HG02840 (cell line): ENCODE results near the gene CCDC92.

Experiments used
- ATAC-seq: cut with Tn5 transposase; IDR thresholded peaks from one replicate; pipeline ENCODE4 v1.9.1; 2021; ENCODE audit warnings: mild to moderate bottlenecking, moderate library complexity, moderate number of reproducible peaks; ENCODE audit not compliant: unreplicated experiment, low FRiP score

CCDC92 gene

DNA sequence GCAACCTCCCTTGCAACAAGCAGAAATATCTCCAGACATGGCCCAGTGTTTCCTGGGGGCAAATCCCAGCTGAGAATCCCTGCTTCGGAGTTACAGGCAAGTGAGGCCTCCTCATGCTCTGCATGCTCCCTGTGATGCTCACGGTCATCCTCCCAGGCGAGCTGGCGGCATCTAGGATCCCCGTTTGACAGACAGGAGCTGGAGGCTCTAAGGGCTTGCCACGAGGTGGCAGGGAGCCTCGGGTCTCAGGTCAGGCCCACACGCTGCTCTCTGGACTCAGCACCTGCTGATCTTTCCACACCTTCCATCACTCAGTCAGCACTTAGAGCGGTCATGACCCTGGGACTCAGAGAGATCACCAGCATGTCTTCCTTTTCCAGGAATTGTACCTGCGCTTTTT, 79.8 kb downstream of the CCDC92 start:
- no peak for ATAC-seq

DNA sequence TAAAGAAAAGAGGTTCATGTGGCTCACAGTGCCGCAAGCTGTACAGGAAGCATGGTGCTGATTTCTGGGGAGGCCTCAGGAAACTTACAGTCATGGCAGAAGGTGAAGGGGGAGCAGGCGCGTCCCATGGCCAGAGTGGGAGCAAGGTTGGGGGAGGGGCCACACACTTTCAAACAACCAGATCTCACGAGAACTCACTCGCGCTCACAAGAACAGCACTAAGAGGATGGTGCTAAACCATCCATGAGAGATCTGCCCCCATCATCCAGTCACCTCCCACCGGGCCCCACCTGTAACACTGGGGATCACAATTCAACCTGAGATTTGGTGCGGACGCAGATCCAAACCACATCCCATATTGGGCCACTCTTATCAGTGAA, 80.5 kb downstream of the CCDC92 start:
- ATAC-seq = no peak

DNA sequence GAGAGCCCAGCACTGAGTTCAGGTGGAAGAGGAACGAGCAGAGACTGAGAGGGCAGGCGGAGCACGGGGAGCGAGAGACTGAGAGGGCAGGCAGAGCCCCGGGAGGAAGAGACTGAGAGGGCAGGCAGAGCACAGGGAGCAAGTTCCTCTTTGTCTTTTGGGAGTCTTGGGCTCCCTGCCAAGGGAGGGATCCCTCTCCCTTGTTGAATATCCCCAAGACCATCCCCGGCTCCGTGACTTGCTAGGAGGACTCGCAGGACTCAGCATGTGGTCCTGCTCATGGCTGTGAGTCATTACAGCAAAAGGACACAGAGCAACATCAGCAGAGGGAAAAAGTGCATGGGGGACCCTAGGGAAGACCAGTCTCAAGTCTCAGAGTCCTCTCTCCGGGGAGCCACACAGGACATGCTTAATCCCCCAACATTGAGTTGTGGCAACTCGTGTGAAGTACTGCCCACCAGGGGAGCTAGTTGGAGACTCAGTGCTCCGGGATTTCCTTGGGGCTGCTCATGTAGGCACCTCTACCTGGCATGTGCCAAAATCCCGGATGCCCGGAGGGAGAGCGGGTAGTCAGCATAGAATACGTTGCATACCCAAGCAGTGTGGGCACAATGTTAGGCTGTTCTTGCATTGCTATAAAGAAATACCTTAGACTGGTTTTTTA, 81.0 kb downstream of the CCDC92 start:
- ATAC-seq = no peak

DNA sequence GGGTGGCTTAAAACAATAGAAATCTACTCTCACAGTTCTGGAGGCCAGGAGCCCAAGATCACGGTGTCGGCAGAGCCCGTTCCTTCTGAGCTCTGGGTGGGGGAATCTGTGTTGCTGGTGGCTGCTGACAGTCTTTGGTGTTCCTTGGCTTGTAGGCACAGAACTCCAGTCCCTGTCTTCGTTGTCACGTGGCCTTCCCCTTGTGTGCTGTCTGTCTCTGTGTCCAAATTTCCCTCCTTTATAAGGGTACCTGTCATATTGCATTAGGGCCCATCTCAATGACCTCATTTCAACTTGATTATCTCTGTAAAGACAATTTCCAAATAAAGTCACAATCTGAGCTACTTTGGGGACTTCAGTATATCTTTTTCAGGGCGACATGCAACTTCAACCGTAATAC, 81.6 kb downstream of the CCDC92 start:
- no peak for ATAC-seq

DNA sequence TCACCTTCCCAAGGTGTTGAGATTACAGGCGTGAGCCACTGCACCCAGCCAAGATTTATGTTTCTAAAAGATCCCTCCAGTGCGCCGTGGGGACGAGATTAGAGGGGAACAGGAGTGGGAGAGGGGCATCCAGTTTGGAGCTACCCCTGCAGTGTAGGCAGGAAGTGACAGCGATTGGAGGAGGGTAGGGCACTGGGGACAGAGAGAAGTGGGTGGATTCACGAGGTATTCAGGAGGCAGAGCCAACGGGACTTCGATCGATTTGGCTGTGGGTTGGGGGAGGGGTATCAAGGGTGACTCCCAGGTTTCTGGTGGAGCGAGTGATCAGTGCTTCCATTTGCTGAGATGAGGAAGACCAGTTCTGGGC, 82.1 kb downstream of the CCDC92 start:
- no peak for ATAC-seq

DNA sequence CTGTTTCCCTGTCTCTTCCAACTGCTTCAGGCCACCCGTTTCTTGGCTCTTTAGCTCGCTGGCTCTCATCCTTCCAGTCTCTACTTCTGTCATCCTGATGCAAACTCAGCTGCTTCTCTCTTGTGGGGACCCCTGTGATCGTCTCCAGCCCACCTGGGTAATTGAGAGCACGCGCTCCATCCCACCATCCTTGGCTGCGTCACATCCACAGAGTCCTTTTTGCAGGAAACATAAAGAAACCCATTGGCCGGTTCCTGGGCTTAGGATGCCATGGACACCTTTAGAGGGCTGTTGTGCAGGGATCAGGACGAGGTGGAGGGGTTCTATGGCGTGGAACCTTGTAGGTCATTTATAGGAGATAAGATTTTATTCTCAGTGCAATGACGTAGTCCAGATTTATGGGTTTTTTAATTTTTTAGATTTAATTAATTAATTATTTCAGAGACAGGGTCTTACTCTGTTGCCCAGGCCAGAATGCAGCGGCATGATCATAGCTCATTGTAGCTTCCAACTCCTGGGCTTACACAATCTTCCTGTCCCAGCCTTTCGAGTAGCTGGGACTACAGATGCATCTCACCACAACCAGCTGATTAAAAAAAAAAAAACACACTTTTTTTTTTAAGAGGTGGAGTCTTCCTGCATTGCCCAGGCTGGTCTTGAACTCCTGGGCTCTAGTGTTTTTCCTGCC, 82.6 kb downstream of the CCDC92 start:
- ATAC-seq = no peak

DNA sequence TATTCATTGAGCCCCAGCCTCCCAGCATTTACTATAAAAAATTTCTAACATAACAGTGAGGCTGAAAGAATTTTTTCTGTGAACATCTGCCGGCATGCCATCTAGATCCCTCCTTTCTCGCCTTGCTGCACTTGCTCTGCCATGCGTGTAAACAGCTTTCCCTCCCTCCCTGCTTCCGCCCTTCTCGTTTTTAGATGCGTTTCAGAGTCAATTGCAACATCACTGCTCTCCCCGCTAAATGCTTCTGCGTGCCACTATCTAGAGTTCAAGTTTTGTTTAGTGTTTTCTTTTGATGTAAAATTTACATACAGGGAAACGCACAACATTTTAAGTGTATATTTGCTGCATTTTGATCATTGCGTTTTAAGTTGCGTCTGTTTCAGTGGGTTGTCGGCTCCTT, 83.6 kb downstream of the CCDC92 start:
- ATAC-seq = no peak

DNA sequence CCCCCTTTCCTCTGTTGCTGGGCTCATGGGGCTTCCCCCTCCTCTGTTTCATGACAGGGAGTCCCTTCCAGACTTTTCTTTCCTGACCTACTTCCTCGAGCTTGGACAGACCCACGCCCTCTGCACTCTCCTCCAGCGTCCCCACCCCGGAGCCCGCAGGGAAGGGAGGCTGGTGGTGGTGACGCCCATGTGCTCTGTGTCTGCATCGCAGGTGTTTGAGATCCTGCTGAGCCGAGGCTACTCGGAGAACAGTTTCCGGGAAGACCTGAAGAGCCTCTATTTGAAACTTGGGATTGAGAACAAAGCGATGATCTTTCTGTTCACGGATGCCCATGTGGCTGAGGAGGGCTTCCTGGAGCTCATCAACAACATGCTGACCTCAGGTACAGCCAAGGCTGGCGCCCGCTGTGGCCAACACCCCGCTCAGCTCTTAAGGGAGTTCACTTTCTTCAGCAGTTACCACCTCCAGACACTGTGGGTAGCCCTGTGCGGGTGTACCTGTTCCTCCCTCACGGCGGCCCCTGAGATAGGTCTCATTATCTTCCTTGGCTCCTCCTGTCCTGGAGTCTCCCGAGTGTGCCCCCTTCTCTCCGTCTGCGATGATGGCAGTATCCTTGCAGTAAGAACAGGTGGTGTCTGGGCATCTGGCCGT, 85.6 kb downstream of the CCDC92 start:
- ATAC-seq = no peak

DNA sequence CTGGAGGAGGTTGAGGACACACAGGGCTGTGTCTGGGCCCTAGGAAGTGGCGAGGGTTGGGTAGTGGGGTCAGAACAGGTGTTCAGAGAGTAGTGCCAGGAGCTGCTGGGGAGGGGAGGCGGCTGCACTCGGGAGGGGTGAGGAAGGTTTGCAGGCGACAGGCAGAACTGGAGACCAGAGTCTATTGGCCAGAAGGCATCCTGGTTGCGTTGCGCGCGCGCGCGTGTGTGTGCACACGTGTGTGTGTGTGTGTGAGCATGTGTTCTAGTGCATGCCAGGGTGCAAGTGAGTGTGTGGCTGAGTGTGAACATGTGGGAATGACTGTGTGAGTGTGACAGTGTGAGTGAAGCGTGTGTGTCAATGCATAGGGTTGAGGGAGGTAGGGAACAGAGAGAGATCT, 86.4 kb downstream of the CCDC92 start:
- ATAC-seq = no peak
